HFFc6 (cell line): ENCODE measurements around the gene ALG3. TPM values are rescaled to one million over a fixed set of nuclear protein-coding genes. Genes with fewer than 3 reads are reported as not detected.
A peak's percentile ranks its signal among the peaks of the same experiment; 100 is the strongest.

ENCODE experiments used
- DNase-seq: peaks from one replicate; pipeline ENCODE4 v3.0.0-alpha.2; 2018
- H3K27ac Mint-ChIP-seq: 2 replicates; pipeline ENCODE4 v1.8.0; 2020; ENCODE audit warnings: mild to moderate bottlenecking, mixed read lengths
- H3K27me3 Mint-ChIP-seq: 2 replicates; pipeline ENCODE4 v1.8.0; 2021; ENCODE audit warnings: mild to moderate bottlenecking, moderate library complexity, mixed read lengths; ENCODE audit not compliant: insufficient read depth
- H3K36me3 Mint-ChIP-seq: 2 replicates; pipeline ENCODE4 v1.8.0; 2021; ENCODE audit warnings: low read depth, mixed read lengths
- H3K4me1 Mint-ChIP-seq: 2 replicates; pipeline ENCODE4 v1.8.0; 2020; ENCODE audit warnings: low read depth, mixed read lengths
- H3K4me3 Mint-ChIP-seq: 2 replicates; pipeline ENCODE4 v1.8.0; 2020; ENCODE audit warnings: mild to moderate bottlenecking, moderate library complexity, mixed read lengths
- H3K9me3 Mint-ChIP-seq: 2 replicates; pipeline ENCODE4 v1.8.0; 2020; ENCODE audit warnings: mild to moderate bottlenecking, mixed read lengths
- CTCF ChIP-seq: fragments of 200-600 bp; sonication (generic); IDR thresholded peaks from 2 replicates; pipeline ENCODE4 v1.5.0; 2021; ENCODE audit warnings: antibody characterized with exemption, mild to moderate bottlenecking
- total RNA-seq, 6 experiments: library from RNA; stranded (reverse); fragmentation: NEBNext Ultra II Directional; extraction: Animal tissue kit (Norgen Biotek cat#: 25700); gene quantifications; 2 replicates in 1 of 6; 3 replicates in 5 of 6; pipeline ENCODE4 v1.2.3, GENCODE V29; 2021

ALG3 gene
- total RNA-seq, 6 experiments from 2014 or later, result 60.0 to 75.3 (median 69.5) TPM

GRCh38 chr3:184236033-184236410 is 12.7 kb downstream of the ALG3 start:
- Mint-ChIP-seq H3K4me3 (no peak overlapping the region), H3K9me3 (no peaks in the 10 kb centered on the region), H3K36me3 (peaks cover 5% of the 10 kb centered on the region; the same call in 1 of the 2 replicates), H3K27ac (no peak overlapping the region), H3K4me1 (peaks cover 14% of the 10 kb centered on the region), H3K27me3 (peaks cover 27% of the 10 kb centered on the region)
- TF ChIP-seq CTCF, result no peak
- no peak for DNase-seq

GRCh38 chr3:184235381-184236032 is 13.3 kb downstream of the ALG3 start:
- H3K36me3 Mint-ChIP-seq, result peaks cover 5% of the 10 kb centered on the region; the same call in 1 of the 2 replicates
- peak; percentile 29 for DNase-seq
- no peak for TF ChIP-seq CTCF
- no peak overlapping the region for H3K4me3 Mint-ChIP-seq
- H3K27ac Mint-ChIP-seq, result no peak overlapping the region
- H3K4me1 Mint-ChIP-seq, result peaks cover 15% of the 10 kb centered on the region
- peaks cover 29% of the 10 kb centered on the region for H3K27me3 Mint-ChIP-seq
- no peaks in the 10 kb centered on the region for H3K9me3 Mint-ChIP-seq

- H3K36me3 Mint-ChIP-seq, result peaks cover 5% of the 10 kb centered on the region; the same call in 1 of the 2 replicates
- H3K9me3 Mint-ChIP-seq, result no peaks in the 10 kb centered on the region
- H3K27me3 Mint-ChIP-seq, result peaks cover 29% of the 10 kb centered on the region
- no peak for DNase-seq
- H3K27ac Mint-ChIP-seq, result no peak overlapping the region
- no peak overlapping the region for H3K4me3 Mint-ChIP-seq
- H3K4me1 Mint-ChIP-seq, result peaks cover 15% of the 10 kb centered on the region
- no peak for TF ChIP-seq CTCF
Observed at GRCh38 chr3:184234671-184235380, 13.9 kb downstream of the ALG3 start.

- peaks cover 5% of the 10 kb centered on the region; the same call in 1 of the 2 replicates for H3K36me3 Mint-ChIP-seq
- no peak overlapping the region for H3K4me3 Mint-ChIP-seq
- peaks cover 29% of the 10 kb centered on the region for H3K27me3 Mint-ChIP-seq
- peak; percentile 51; the same call in 1 of the 2 replicates for TF ChIP-seq CTCF
- peak; percentile 91 for DNase-seq
- H3K9me3 Mint-ChIP-seq, result no peaks in the 10 kb centered on the region
- H3K27ac Mint-ChIP-seq, result no peak overlapping the region
- H3K4me1 Mint-ChIP-seq, result peaks cover 15% of the 10 kb centered on the region
Observed at GRCh38 chr3:184234224-184234623, 14.5 kb downstream of the ALG3 start.

- TF ChIP-seq CTCF, result no peak
- H3K4me3 Mint-ChIP-seq, result no peak overlapping the region
- DNase-seq, result no peak
Observed at GRCh38 chr3:184233127-184233843, 15.5 kb downstream of the ALG3 start.

More at GRCh38 chr3:184233127-184233843, 15.5 kb downstream of the ALG3 start:
- Mint-ChIP-seq H3K36me3 (peaks cover 5% of the 10 kb centered on the region; the same call in 1 of the 2 replicates), H3K27ac (no peak overlapping the region), H3K4me1 (peaks cover 15% of the 10 kb centered on the region), H3K9me3 (no peaks in the 10 kb centered on the region), H3K27me3 (peaks cover 35% of the 10 kb centered on the region)
